Measurements from ENCODE around the gene MRPL20. TPM values are rescaled to one million over a fixed set of nuclear protein-coding genes. Genes with fewer than 3 reads are reported as not detected.
A peak's percentile ranks its signal among the peaks of the same experiment; 100 is the strongest.

The MRPL20 gene
- total and polyA plus RNA-seq, 4 donors: 60.1 to 181 (median 122) TPM

DNA sequence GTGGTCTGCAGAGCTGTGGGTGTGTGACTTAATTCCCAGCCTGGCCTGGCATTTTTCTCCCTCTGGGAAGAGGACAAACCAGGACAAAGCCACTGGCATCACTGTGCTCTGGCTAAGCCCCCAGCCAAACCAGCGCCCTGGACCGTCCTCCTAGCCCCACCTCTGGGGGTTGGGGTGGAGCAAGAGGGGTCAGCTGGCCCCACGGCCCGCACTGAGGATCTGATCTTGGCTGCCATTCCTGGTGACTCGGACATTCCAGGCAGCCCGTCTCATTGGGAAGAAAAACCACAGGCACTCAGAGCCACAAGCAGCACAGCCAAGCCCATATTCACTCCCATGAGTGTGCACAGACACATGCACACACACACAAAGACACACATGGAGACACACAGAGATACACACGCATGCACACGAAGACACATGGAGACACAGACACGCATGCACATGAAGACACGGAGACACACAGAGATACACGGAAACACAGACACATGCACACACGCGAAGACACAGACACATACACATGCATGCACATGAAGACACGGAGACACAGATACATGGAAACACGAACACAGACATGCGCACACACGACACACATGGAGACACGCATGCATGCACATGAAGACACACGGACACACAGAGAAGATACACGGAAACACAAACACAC, 46.5 kb downstream of the MRPL20 start:
- Histone ChIP-seq H3K9me3 (ENCODE audit: control insufficient read depth in 4 of 4, insufficient read depth in 3 of 4, low read length in 3 of 4) (peaks cover 0 to 3% (median 0%) of the 10 kb centered on the region in 4 donors), H3K9ac (ENCODE audit: insufficient read depth in 1 of 2, low read length in 2 of 2) (no peak overlapping the region), H3K27me3 (ENCODE audit: control insufficient read depth in 3 of 3, insufficient read depth in 3 of 3, low read length in 2 of 3) (peaks cover 0 to 4% (median 0%) of the 10 kb centered on the region in 3 donors), H3K27ac (ENCODE audit: low read depth in 1 of 2, low read length in 1 of 2) (peak overlapping the region in 1 of 2 donors; percentile 44), H3K36me3 (ENCODE audit: control insufficient read depth in 4 of 4, insufficient read depth in 4 of 4, low read length in 4 of 4) (no peaks in the 10 kb centered on the region), H3K4me3 (no peak overlapping the region), H3K4me1 (ENCODE audit: control insufficient read depth in 5 of 5, insufficient read depth in 5 of 5, low read length in 5 of 5) (peaks cover 0 to 39% (median 11%) of the 10 kb centered on the region in 5 donors)
- ATAC-seq (ENCODE audit: insufficient read depth, low FRiP score): peak; percentile 44
- peak in 2 of 3 donors; percentile 31 to 46 for DNase-seq
- TF ChIP-seq, protein P1, sequence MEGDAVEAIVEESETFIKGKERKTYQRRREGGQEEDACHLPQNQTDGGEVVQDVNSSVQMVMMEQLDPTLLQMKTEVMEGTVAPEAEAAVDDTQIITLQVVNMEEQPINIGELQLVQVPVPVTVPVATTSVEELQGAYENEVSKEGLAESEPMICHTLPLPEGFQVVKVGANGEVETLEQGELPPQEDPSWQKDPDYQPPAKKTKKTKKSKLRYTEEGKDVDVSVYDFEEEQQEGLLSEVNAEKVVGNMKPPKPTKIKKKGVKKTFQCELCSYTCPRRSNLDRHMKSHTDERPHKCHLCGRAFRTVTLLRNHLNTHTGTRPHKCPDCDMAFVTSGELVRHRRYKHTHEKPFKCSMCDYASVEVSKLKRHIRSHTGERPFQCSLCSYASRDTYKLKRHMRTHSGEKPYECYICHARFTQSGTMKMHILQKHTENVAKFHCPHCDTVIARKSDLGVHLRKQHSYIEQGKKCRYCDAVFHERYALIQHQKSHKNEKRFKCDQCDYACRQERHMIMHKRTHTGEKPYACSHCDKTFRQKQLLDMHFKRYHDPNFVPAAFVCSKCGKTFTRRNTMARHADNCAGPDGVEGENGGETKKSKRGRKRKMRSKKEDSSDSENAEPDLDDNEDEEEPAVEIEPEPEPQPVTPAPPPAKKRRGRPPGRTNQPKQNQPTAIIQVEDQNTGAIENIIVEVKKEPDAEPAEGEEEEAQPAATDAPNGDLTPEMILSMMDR (IDR thresholded peaks at IDR 0.05; ENCODE audit: control extremely low read depth, extremely low read depth): no peak
- 69 to 76% methylated on average over 20 of the region's 20 CpGs for WGBS, 2 donors

DNA sequence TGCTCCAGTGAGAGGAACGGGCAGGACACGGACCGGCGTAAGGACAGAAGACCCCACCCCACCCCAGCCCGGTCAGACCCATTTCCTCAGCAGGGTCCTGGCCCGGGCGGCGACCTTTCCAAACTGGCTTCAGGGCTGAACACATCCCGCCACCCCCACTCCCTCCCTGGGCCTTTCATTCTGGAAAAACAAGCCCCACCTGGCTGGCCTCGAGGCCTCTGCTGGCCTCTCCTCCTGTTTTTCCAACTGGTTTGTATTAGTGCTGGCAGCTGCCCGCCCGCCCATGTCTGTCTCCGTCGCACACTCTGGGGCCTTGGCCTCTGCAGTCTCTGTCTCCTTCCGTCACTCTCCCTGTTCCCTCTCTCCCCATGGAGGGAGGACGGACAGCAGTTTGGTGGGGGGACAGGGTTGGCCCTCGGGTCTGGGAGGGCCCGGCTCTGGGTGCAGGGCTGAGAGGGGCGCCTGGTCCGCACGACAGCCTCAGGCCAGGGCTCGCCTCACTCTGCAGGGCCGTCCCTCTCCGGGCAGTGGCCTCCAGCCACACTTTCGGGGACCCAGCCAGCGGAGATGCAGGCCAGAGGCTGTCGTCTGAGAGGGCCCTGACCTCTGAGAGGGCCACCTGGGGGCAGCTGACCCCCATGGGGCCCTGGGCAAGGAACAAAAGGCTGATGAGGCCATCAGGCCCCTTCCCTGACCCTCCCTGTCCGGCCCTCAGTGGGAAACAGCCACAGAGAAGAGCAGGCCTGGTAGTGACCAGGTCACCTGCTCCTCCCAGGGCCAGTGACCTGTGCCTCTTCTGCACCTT, 47.2 kb downstream of the MRPL20 start:
- ATAC-seq (ENCODE audit: insufficient read depth, low FRiP score): no peak
- peaks cover 0 to 3% (median 0%) of the 10 kb centered on the region in 4 donors for H3K9me3 ChIP-seq (ENCODE audit: control insufficient read depth in 4 of 4, insufficient read depth in 3 of 4, low read length in 3 of 4)
- DNase-seq: peak in 1 of 3 donors; percentile 38
- no peak overlapping the region for H3K4me3 ChIP-seq
- H3K27me3 ChIP-seq (ENCODE audit: control insufficient read depth in 3 of 3, insufficient read depth in 3 of 3, low read length in 2 of 3): peaks cover 0 to 4% (median 0%) of the 10 kb centered on the region in 3 donors
- H3K9ac ChIP-seq (ENCODE audit: insufficient read depth in 1 of 2, low read length in 2 of 2): peak overlapping the region in 1 of 2 donors; percentile 13
- H3K36me3 ChIP-seq (ENCODE audit: control insufficient read depth in 4 of 4, insufficient read depth in 4 of 4, low read length in 4 of 4): no peaks in the 10 kb centered on the region
- 58 to 72% methylated on average over 28 of the region's 28 CpGs for WGBS, 2 donors
- peak overlapping the region; percentile 5 to 68 for H3K27ac ChIP-seq (ENCODE audit: low read depth in 1 of 2, low read length in 1 of 2)
- TF ChIP-seq, protein P1 (IDR thresholded peaks at IDR 0.05; ENCODE audit: control extremely low read depth, extremely low read depth): no peak
- peaks cover 0 to 39% (median 11%) of the 10 kb centered on the region in 5 donors for H3K4me1 ChIP-seq (ENCODE audit: control insufficient read depth in 5 of 5, insufficient read depth in 5 of 5, low read length in 5 of 5)

DNA sequence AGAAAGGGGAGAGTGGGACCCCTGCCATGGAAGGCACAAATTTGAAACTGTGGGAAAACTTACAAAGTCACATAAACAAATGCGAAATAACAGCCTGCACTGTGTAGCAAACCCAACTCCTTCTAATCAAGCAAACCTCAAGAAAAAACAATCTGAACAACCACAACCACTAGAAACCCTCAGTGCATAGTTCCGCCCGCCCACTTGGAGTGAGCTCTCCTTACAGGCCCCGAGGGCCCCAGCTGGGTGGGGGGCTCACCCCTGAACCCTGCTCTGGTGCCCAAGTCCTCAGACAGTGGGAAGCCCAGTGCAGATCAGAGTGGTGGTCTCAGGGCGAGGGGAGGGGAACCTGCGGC, 47.8 kb downstream of the MRPL20 start:
- ATAC-seq (ENCODE audit: insufficient read depth, low FRiP score) (no peak), DNase-seq (peak in 2 of 3 donors; percentile 47 to 52)
- TF ChIP-seq, protein P1 (IDR thresholded peaks at IDR 0.05; ENCODE audit: control extremely low read depth, extremely low read depth): no peak
- peaks cover 0 to 6% (median under 1%) of the 10 kb centered on the region in 4 donors for H3K36me3 ChIP-seq (ENCODE audit: control insufficient read depth in 4 of 4, insufficient read depth in 4 of 4, low read length in 4 of 4)
- H3K27me3 ChIP-seq (ENCODE audit: control insufficient read depth in 3 of 3, insufficient read depth in 3 of 3, low read length in 2 of 3): peaks cover 0 to 4% (median 0%) of the 10 kb centered on the region in 3 donors
- peaks cover 0 to 3% (median 0%) of the 10 kb centered on the region in 4 donors for H3K9me3 ChIP-seq (ENCODE audit: control insufficient read depth in 4 of 4, insufficient read depth in 3 of 4, low read length in 3 of 4)
- no peak overlapping the region for H3K9ac ChIP-seq (ENCODE audit: insufficient read depth in 1 of 2, low read length in 2 of 2)
- H3K4me1 ChIP-seq (ENCODE audit: control insufficient read depth in 5 of 5, insufficient read depth in 5 of 5, low read length in 5 of 5): peaks cover 0 to 39% (median 11%) of the 10 kb centered on the region in 5 donors
- H3K27ac ChIP-seq (ENCODE audit: low read depth in 1 of 2, low read length in 1 of 2): peak overlapping the region; percentile 5 to 71
- WGBS, 2 donors: 63 to 77% methylated on average over 6 of the region's 6 CpGs
- no peak overlapping the region for H3K4me3 ChIP-seq

Data from lung (tissue), 12 donors.